Osteocyte (in vitro differentiated cells): Measurements from ENCODE around the gene PEX11A. TPM values are rescaled to one million over a fixed set of nuclear protein-coding genes. Genes with fewer than 3 reads are reported as not detected.

Source experiments
- DNase-seq: peaks from one replicate; pipeline ENCODE4 v3.0.0; 2021; ENCODE audit warnings: mixed read lengths; ENCODE audit not compliant: unreplicated experiment; ENCODE audit errors: extremely low spot score
- H3K27ac Mint-ChIP-seq: one replicate; pipeline ENCODE4 v1.8.0; 2021; ENCODE audit warnings: mild to moderate bottlenecking, mixed read lengths; ENCODE audit not compliant: unreplicated experiment
- H3K27me3 Mint-ChIP-seq: one replicate; pipeline ENCODE4 v1.8.0; 2021; ENCODE audit warnings: mixed read lengths; ENCODE audit not compliant: unreplicated experiment
- H3K36me3 Mint-ChIP-seq: one replicate; pipeline ENCODE4 v1.8.0; 2021; ENCODE audit warnings: mixed read lengths; ENCODE audit not compliant: unreplicated experiment
- H3K4me1 Mint-ChIP-seq: one replicate; pipeline ENCODE4 v1.8.0; 2021; ENCODE audit warnings: mixed read lengths; ENCODE audit not compliant: unreplicated experiment
- H3K4me3 Mint-ChIP-seq: one replicate; pipeline ENCODE4 v1.8.0; 2021; ENCODE audit warnings: mild to moderate bottlenecking, moderate library complexity, mixed read lengths; ENCODE audit not compliant: unreplicated experiment
- H3K9me3 Mint-ChIP-seq: one replicate; pipeline ENCODE4 v1.8.0; 2021; ENCODE audit warnings: mixed read lengths; ENCODE audit not compliant: unreplicated experiment
- CTCF ChIP-seq: fragments of 200-600 bp; sonication (generic); IDR thresholded peaks from 2 replicates; pipeline ENCODE4 v1.5.0; 2021; ENCODE audit warnings: antibody characterized with exemption, mild to moderate bottlenecking, moderate library complexity
- total RNA-seq: library from RNA; stranded (reverse); gene quantifications from 2 replicates; pipeline ENCODE4 v1.2.1, GENCODE V29; 2021

Gene PEX11A
- total RNA-seq, 1 donor from 2014 or later: 5.6 TPM

- no peaks in the 10 kb centered on the region for H3K36me3 Mint-ChIP-seq
- H3K4me3 Mint-ChIP-seq: peak overlapping the region; percentile 53
- H3K4me1 Mint-ChIP-seq: peaks cover 22% of the 10 kb centered on the region
- no peaks in the 10 kb centered on the region for H3K9me3 Mint-ChIP-seq
- H3K27me3 Mint-ChIP-seq: peaks cover 2% of the 10 kb centered on the region
- H3K27ac Mint-ChIP-seq: peak overlapping the region; percentile 78
- no peak for TF ChIP-seq CTCF
- no peak for DNase-seq
Observed at GRCh38 chr15:89664441-89665350, 25.9 kb downstream of the PEX11A start.

- no peak for DNase-seq
- H3K4me3 Mint-ChIP-seq: no peak overlapping the region
- H3K27me3 Mint-ChIP-seq: peaks cover 2% of the 10 kb centered on the region
- no peaks in the 10 kb centered on the region for H3K36me3 Mint-ChIP-seq
- TF ChIP-seq CTCF: no peak
- H3K9me3 Mint-ChIP-seq: no peaks in the 10 kb centered on the region
- H3K27ac Mint-ChIP-seq: peak overlapping the region; percentile 92
- peaks cover 22% of the 10 kb centered on the region for H3K4me1 Mint-ChIP-seq
Observed at GRCh38 chr15:89662893-89663626, 27.5 kb downstream of the PEX11A start.

GRCh38 chr15:89660556-89660955 lies 30.0 kb downstream of the PEX11A start:
- Mint-ChIP-seq H3K4me1 (peaks cover 24% of the 10 kb centered on the region), H3K36me3 (no peaks in the 10 kb centered on the region), H3K27ac (no peak overlapping the region), H3K27me3 (peaks cover 2% of the 10 kb centered on the region), H3K4me3 (no peak overlapping the region), H3K9me3 (no peaks in the 10 kb centered on the region)
- DNase-seq: no peak
- TF ChIP-seq CTCF: no peak

GRCh38 chr15:89659295-89659694 lies 31.3 kb downstream of the PEX11A start:
- TF ChIP-seq CTCF: no peak
- no peaks in the 10 kb centered on the region for H3K9me3 Mint-ChIP-seq
- peaks cover 21% of the 10 kb centered on the region for H3K4me1 Mint-ChIP-seq
- H3K27ac Mint-ChIP-seq: no peak overlapping the region
- no peak for DNase-seq
- H3K36me3 Mint-ChIP-seq: no peaks in the 10 kb centered on the region
- peaks cover 2% of the 10 kb centered on the region for H3K27me3 Mint-ChIP-seq
- no peak overlapping the region for H3K4me3 Mint-ChIP-seq

GRCh38 chr15:89657686-89658200 lies 32.8 kb downstream of the PEX11A start:
- H3K4me3 Mint-ChIP-seq: no peak overlapping the region
- no peak for DNase-seq
- H3K4me1 Mint-ChIP-seq: peaks cover 21% of the 10 kb centered on the region
- H3K9me3 Mint-ChIP-seq: no peaks in the 10 kb centered on the region
- TF ChIP-seq CTCF: no peak
- peaks cover 2% of the 10 kb centered on the region for H3K27me3 Mint-ChIP-seq
- no peak overlapping the region for H3K27ac Mint-ChIP-seq
- no peaks in the 10 kb centered on the region for H3K36me3 Mint-ChIP-seq
